ENCODE results near the gene JAKMIP3.
"Not testable (repeated sequence)": the region's sequence is repeated elsewhere in the genome, so short reads cannot be mapped to it uniquely, and the experiment has no call there.

Gene JAKMIP3

GRCh38 chr10:132064771-132065437 is 842 bp upstream of the JAKMIP3 start:
- DNase-seq (ENCODE audit: low spot score): no peak

- peak; percentile 65 for DNase-seq (ENCODE audit: low spot score)
These were observed 440 bp downstream of the JAKMIP3 start for GRCh38 chr10:132066186-132066585.

GRCh38 chr10:132066812-132067211 is 1.1 kb downstream of the JAKMIP3 start:
- no peak for DNase-seq (ENCODE audit: low spot score)

DNA sequence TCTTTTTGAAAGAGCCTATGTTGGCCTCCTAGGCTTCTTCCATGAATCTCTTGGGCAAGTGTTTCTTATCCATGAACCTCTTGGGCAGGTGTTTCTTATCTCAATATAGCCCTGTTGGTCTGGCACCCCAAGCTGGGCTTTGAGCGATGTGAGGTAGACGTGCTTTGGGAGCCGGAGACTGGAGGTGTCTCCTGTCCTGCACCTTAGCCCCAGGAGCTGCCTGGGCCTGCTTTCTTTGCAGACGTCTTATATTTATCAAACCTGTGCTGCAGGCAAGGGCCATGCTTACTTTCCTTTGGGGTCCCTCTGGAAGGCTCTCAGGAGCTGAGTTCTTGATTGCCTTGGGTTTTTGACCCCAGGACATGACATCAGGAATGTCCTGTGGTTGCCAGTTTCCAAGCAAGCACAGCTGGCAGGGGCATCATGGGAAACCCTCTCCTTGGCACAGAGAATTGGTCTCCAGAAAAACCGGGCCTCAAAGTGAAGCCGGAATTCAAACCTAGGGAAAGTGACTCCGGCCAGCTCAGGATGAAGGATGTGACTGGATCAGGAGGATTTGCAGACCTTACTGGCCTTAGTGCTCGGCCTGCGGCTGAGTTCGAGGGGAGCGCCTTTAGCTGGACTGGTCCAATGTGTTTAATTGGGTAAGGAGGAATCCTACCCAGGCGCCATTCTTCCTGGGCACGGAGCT is 2.8 kb downstream of the JAKMIP3 start:
- no peak for DNase-seq (ENCODE audit: low spot score)

- DNase-seq (ENCODE audit: low spot score): no peak
These were observed 3.5 kb downstream of the JAKMIP3 start for GRCh38 chr10:132069122-132069848.

DNA sequence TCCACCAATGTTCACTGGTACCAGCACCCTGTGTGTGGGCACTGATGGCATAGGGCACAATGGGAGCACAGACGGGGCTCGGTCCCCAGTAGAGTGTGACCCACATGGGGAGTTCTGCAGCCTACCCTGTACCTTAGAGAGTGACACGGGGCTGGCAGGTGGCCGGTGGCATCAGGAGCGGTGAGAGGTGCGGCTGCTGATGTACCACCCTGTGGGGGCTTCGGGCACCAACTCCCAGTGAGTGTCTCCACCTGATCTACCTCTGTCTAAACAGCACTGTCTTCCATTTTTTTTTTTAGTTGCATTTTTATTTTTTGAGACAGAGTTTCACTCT is 4.1 kb downstream of the JAKMIP3 start:
- no peak for DNase-seq (ENCODE audit: low spot score)

DNA sequence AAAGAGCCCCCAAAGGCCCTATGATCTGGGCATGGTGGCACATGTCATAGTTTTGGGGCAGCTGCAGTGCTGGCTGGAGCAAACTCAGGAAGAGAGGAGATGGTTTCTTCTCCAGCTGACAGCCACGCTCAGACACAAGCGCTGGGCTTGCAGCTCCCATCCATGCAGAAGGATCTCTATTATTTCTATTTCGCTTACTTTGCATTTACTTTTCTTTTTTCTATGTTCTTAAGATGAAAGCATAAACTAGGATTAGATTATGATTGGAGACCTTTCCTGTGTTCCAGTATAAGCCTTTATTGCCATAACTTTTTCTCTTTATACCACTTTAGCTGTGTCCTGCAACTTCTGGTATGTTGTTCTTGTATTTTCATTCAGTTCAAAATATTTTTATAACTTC is 5.0 kb downstream of the JAKMIP3 start:
- DNase-seq (ENCODE audit: low spot score): no peak

GRCh38 chr10:132071667-132072066 is 5.9 kb downstream of the JAKMIP3 start:
- no peak for DNase-seq (ENCODE audit: low spot score)

- no peak for DNase-seq (ENCODE audit: low spot score)
These were observed 10.3 kb downstream of the JAKMIP3 start for GRCh38 chr10:132075909-132076577.

- no peak for DNase-seq (ENCODE audit: low spot score)
These were observed 10.9 kb downstream of the JAKMIP3 start for GRCh38 chr10:132076578-132077081.

DNA sequence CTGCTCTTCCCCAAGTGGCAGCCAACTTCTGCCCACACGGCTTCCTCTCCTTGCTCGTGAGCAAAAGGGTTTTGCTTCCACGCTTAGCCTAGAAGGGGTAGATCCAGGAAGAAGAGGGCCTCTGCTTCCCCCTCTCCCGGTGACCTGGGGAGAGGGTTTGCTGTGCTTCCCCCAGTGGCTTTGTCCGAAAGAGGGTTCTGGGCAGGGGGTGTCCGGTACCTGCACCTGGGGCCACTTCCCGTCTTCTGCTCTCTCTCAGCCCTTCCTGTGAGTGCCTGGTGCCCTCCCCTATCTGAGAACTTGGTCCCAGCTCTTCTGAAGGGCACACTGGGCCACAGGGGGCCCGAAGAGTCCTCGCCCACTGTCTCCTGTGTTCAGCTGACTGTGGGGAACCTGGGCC is 11.3 kb downstream of the JAKMIP3 start:
- no peak for DNase-seq (ENCODE audit: low spot score)

DNA sequence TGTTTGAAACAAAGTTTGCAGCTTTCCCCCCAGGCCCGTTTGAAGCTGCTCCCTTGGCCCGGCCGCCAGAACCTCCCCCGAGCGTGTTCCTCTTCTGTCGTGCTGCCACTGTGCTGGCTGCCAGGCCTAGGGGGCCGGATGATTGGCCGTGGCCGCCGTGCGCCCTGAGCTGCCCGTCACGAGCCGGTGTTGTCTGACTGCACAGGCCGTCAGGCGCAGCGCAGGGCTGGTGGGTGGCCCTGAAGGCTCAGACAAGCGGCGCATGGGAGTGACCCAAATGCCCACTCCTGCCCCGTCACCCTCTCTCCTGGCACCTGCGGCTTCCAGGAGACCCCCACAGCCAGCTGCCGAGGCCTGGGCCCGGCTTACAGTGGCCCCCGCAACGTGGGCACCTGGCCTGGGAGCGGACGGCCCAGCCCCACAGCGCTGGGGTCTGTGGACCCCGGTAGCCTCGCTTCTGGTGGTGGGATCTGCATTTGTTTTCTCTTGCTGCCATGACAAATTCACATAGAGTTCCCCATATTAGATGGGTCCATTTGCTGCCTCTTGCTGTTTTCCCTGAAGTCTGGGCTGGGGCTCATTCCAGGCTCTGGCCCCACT is 13.1 kb downstream of the JAKMIP3 start:
- DNase-seq (ENCODE audit: low spot score): no peak

- DNase-seq (ENCODE audit: low spot score): not testable (repeated sequence)
These were observed 18.6 kb downstream of the JAKMIP3 start for GRCh38 chr10:132084384-132084783.

DNA sequence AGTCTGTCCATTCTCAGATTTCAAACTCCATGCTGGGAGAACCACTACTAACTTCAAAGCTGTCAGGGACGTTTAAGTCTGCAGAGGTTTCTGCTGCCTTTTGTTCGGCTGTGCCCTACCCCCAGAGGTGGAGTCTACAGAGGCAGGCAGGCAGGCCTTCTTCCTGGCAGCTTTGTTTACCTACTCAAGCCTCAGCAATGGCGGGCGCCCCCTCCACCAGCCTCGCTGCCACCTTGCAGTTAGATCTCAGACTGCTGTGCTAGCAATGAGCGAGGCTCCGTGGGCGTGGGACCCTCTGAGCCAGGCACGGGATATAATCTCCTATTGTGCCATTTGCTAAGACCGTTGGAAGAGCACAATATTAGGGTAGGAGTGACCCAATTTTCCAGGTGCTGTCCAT is 27.5 kb downstream of the JAKMIP3 start:
- not testable (repeated sequence) for DNase-seq (ENCODE audit: low spot score)

GRCh38 chr10:132094581-132095234 is 29.0 kb downstream of the JAKMIP3 start:
- no peak for DNase-seq (ENCODE audit: low spot score)

GRCh38 chr10:132095403-132096113 is 29.8 kb downstream of the JAKMIP3 start:
- no peak for DNase-seq (ENCODE audit: low spot score)

GRCh38 chr10:132096223-132096622 is 30.5 kb downstream of the JAKMIP3 start:
- no peak for DNase-seq (ENCODE audit: low spot score)

DNA sequence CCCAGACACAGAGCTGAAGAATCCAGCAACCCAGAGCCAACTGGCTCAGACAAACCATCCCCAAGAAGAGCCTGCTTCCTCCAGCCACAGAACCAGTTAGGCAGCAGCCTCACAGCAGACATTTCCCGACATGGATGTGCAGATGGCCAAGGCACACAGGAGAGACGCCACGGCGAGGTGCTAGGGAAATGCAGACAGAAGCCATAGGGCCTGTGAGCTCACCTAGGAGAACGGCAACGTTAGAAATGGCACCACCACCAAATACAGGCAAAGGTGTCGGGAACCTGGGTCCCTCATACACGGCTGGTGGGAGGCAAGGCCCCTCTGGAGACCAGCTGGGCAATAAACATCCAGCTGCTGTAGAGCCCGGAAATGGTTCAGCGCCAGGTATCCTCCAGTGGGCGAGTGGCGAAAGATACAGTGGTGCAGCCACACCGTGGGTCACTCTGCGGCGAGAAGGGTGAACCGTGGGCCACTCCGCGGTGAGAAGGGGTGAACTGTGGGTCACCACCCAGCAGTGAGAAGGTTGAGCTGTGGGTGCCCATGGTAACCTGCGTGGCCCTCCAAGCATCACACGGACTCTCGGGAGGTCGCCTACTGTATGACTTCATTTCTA is 31.2 kb downstream of the JAKMIP3 start:
- DNase-seq (ENCODE audit: low spot score): no peak

GRCh38 chr10:132097609-132098377 is 32.0 kb downstream of the JAKMIP3 start:
- no peak for DNase-seq (ENCODE audit: low spot score)
